Transverse colon (tissue), 3 donors: ENCODE data around the gene TMEM11.

Experiments used
- EP300 ChIP-seq: sonication (generic); formaldehyde crosslinking; IDR thresholded peaks from one replicate; pipeline ENCODE4 v1.6.1; 2017; ENCODE audit warnings: antibody characterized with exemption, low read depth
- POLR2A ChIP-seq: fragments of 450-650 bp; IDR thresholded peaks from one replicate; pipeline ENCODE4 v1.6.1; 2016; ENCODE audit warnings: antibody characterized with exemption, mild to moderate bottlenecking, moderate library complexity
- TF ChIP-seq, protein P1 (sequence below), 5 experiments: fragments of 200-600 bp in 3 of 5; fragments of 450-650 bp in 2 of 5; sonication (generic) in 3 of 5; IDR thresholded peaks; 1 replicate in 2 of 5; 2 replicates in 3 of 5; pipeline ENCODE4 v1.5.1; 2016 to 2017; ENCODE audit warnings: antibody characterized with exemption in 5 of 5, inconsistent platforms in 3 of 5, mild to moderate bottlenecking in 2 of 5, moderate library complexity in 1 of 5

DNA sequence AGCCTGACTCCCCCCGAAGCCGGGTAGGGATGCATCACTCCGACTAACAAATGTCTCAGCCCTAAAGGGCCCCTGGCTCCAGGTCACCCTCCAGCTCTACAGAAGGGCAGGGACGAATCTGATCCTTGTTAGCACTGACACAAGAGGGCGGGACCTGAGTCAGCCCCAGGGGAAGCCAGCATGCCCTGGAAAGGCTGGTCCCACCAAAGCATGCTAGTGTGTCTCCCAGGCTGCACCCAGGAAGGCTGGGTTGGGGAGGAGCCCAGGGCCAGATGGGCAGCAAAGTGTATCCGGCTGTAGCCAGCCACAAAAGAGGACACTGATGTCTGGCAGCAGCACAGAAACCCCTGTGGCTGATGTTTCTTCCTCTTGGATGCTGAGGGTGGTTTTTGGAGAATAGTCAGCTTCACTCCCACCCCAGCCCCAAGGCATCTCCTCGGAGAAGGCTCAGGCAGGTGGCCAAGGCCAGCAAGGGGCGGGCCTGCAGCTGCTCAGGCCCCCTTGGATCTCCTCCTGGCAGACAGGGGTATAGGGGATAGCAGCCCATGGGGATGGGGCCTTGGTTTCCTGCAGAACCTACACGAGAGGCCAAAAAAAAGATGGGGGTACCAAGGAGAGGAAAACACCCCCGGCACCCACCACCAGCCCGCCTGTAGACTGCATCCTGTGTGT lies 28.2 kb upstream of the TMEM11 start:
- TF ChIP-seq, protein P1, sequence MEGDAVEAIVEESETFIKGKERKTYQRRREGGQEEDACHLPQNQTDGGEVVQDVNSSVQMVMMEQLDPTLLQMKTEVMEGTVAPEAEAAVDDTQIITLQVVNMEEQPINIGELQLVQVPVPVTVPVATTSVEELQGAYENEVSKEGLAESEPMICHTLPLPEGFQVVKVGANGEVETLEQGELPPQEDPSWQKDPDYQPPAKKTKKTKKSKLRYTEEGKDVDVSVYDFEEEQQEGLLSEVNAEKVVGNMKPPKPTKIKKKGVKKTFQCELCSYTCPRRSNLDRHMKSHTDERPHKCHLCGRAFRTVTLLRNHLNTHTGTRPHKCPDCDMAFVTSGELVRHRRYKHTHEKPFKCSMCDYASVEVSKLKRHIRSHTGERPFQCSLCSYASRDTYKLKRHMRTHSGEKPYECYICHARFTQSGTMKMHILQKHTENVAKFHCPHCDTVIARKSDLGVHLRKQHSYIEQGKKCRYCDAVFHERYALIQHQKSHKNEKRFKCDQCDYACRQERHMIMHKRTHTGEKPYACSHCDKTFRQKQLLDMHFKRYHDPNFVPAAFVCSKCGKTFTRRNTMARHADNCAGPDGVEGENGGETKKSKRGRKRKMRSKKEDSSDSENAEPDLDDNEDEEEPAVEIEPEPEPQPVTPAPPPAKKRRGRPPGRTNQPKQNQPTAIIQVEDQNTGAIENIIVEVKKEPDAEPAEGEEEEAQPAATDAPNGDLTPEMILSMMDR (IDR thresholded peaks at IDR 0.05), result no peak
- no peak for TF ChIP-seq POLR2A
- no peak for TF ChIP-seq EP300
